ENCODE results near the gene TMEM86A. TPM values are rescaled to one million over a fixed set of nuclear protein-coding genes. Genes with fewer than 3 reads are reported as not detected.

The TMEM86A gene
- total RNA-seq, 4 donors from 2014 or later = 0.53 to 4.4 (median 1.9) TPM; not detected in 1

DNA sequence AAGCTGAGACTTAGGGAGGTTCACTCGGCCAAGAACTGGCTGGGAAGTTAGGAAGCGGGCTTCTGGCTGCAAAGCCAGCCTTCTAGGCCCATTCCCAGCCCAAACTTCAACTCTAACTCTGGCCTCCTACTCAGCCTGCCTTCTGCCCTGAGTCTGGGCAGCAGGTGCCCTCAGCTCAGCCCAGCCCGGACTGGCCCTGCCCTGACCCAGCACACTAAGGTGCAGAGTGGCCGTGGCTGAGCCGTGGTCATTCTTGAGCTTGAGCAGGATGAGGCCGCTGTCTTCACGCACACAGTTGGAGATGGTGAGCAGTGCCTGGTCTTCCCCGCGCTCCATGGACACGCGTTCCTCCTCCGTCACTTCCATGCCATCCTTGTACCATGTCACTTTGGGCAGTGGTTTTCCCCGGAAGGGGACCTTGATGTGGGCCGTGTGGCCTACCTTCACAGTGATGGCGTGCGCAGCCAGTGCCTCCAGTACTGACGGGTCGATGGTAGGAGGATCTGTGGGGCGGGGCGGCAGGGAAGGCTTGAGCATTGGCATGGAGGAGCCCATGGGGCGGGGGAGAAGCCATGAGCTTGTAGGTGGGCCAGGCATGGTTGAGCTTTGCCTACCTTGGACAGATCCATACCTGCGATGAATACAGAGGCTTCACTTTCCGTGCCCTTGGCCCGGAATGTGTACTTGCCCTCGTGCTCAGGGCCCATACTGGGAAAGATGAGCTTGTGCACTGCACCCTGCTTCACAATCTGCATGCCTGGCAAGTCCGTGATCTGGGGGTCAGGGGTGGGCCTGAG is 15.3 kb downstream of the TMEM86A start:
- DNase-seq = no peak
- Histone ChIP-seq H3K9me3 (no peaks in the 10 kb centered on the region), H3K27ac (no peak overlapping the region), H3K36me3 (no peaks in the 10 kb centered on the region), H3K4me1 (no peaks in the 10 kb centered on the region), H3K27me3 (no peaks in the 10 kb centered on the region), H3K4me3 (no peak overlapping the region)
- TF ChIP-seq, protein P1, sequence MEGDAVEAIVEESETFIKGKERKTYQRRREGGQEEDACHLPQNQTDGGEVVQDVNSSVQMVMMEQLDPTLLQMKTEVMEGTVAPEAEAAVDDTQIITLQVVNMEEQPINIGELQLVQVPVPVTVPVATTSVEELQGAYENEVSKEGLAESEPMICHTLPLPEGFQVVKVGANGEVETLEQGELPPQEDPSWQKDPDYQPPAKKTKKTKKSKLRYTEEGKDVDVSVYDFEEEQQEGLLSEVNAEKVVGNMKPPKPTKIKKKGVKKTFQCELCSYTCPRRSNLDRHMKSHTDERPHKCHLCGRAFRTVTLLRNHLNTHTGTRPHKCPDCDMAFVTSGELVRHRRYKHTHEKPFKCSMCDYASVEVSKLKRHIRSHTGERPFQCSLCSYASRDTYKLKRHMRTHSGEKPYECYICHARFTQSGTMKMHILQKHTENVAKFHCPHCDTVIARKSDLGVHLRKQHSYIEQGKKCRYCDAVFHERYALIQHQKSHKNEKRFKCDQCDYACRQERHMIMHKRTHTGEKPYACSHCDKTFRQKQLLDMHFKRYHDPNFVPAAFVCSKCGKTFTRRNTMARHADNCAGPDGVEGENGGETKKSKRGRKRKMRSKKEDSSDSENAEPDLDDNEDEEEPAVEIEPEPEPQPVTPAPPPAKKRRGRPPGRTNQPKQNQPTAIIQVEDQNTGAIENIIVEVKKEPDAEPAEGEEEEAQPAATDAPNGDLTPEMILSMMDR (IDR thresholded peaks at IDR 0.05) = no peak
- TF ChIP-seq POLR2A (IDR thresholded peaks at IDR 0.05) = no peak

DNA sequence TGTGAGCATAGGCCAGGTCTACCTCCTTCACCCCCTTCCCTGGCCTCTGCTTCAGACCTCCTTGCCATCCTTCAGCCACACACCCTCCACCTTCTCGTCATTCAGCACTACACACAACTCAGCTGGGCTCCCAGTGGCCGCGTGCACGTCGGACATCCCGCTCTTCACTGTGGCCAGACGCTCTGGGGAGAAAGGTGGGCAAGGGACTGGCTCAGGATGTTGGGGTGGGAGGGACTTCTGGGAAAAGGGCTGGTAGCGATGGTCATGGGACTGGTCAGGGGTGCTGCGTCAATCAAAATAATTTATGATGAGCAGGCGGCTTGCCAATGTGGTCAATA is 15.8 kb downstream of the TMEM86A start:
- H3K4me3 ChIP-seq = no peak overlapping the region
- H3K4me1 ChIP-seq = no peaks in the 10 kb centered on the region
- no peak overlapping the region for H3K27ac ChIP-seq
- H3K9me3 ChIP-seq = no peaks in the 10 kb centered on the region
- TF ChIP-seq, protein P1 (IDR thresholded peaks at IDR 0.05) = no peak
- no peak for TF ChIP-seq POLR2A (IDR thresholded peaks at IDR 0.05)
- DNase-seq = no peak
- H3K27me3 ChIP-seq = no peaks in the 10 kb centered on the region
- no peaks in the 10 kb centered on the region for H3K36me3 ChIP-seq

- Histone ChIP-seq H3K4me1 (no peaks in the 10 kb centered on the region), H3K9me3 (no peaks in the 10 kb centered on the region), H3K27ac (no peak overlapping the region), H3K4me3 (no peak overlapping the region), H3K27me3 (no peaks in the 10 kb centered on the region), H3K36me3 (no peaks in the 10 kb centered on the region)
- TF ChIP-seq POLR2A (IDR thresholded peaks at IDR 0.05) = no peak
- TF ChIP-seq, protein P1 (IDR thresholded peaks at IDR 0.05) = no peak
- DNase-seq = no peak
These were observed 16.9 kb downstream of the TMEM86A start for GRCh38 chr11:18715476-18715875.

- H3K27ac ChIP-seq = peak overlapping the region in 2 of 4 donors; percentile 64
- H3K27me3 ChIP-seq = no peaks in the 10 kb centered on the region
- peak in 2 of 3 donors; percentile 25 to 73 for DNase-seq
- H3K4me3 ChIP-seq = no peak overlapping the region
- no peaks in the 10 kb centered on the region for H3K36me3 ChIP-seq
- no peaks in the 10 kb centered on the region for H3K9me3 ChIP-seq
- H3K4me1 ChIP-seq = peaks cover 0 to 4% (median 2%) of the 10 kb centered on the region in 4 donors
- TF ChIP-seq, protein P1 (IDR thresholded peaks at IDR 0.05) = no peak
- TF ChIP-seq POLR2A (IDR thresholded peaks at IDR 0.05) = no peak
These were observed 21.7 kb downstream of the TMEM86A start for GRCh38 chr11:18720091-18720807.

GRCh38 chr11:18720808-18721560 is 22.4 kb downstream of the TMEM86A start:
- H3K9me3 ChIP-seq = no peaks in the 10 kb centered on the region
- peak overlapping the region; percentile 49 to 67 (median 59) for H3K4me3 ChIP-seq
- peaks cover 0 to 4% (median 2%) of the 10 kb centered on the region in 4 donors for H3K4me1 ChIP-seq
- H3K27ac ChIP-seq = peak overlapping the region; percentile 10 to 64 (median 41)
- peak; percentile 79 to 93 (median 85) for DNase-seq
- no peaks in the 10 kb centered on the region for H3K27me3 ChIP-seq
- no peaks in the 10 kb centered on the region for H3K36me3 ChIP-seq
- TF ChIP-seq, protein P1 (IDR thresholded peaks at IDR 0.05) = no peak
- no peak for TF ChIP-seq POLR2A (IDR thresholded peaks at IDR 0.05)

All from Peyer's patch (tissue), 4 donors.